MV-4-11 (cell line): Measurements from ENCODE around the gene ANKRD2.
A peak's percentile ranks its signal among the peaks of the same experiment; 100 is the strongest.
"Not testable (repeated sequence)": the region's sequence is repeated elsewhere in the genome, so short reads cannot be mapped to it uniquely, and the experiment has no call there.

ENCODE experiments used
- DNase-seq: peaks from one replicate; lab custom pipeline; 2025; lab: John Stamatoyannopoulos, UW

ANKRD2 gene

GRCh38 chr10:97546456-97547270, 25.9 kb upstream of the ANKRD2 start:
- DNase-seq: no peak

GRCh38 chr10:97547271-97547600, 25.3 kb upstream of the ANKRD2 start:
- no peak for DNase-seq

GRCh38 chr10:97547962-97548361, 24.6 kb upstream of the ANKRD2 start:
- no peak for DNase-seq

- DNase-seq: no peak
Observed at GRCh38 chr10:97548828-97549455, 23.6 kb upstream of the ANKRD2 start.

GRCh38 chr10:97549587-97550322, 22.8 kb upstream of the ANKRD2 start:
- no peak for DNase-seq

GRCh38 chr10:97550336-97551149, 22.0 kb upstream of the ANKRD2 start:
- no peak for DNase-seq

- DNase-seq: no peak
Observed at GRCh38 chr10:97551271-97551670, 21.3 kb upstream of the ANKRD2 start.

GRCh38 chr10:97553575-97554031, 19.0 kb upstream of the ANKRD2 start:
- DNase-seq: peak; percentile 16

GRCh38 chr10:97554336-97554735, 18.2 kb upstream of the ANKRD2 start:
- DNase-seq: not testable (repeated sequence)

- not testable (repeated sequence) for DNase-seq
Observed at GRCh38 chr10:97555541-97555940, 17.0 kb upstream of the ANKRD2 start.

- not testable (repeated sequence) for DNase-seq
Observed at GRCh38 chr10:97560731-97561381, 11.7 kb upstream of the ANKRD2 start.

GRCh38 chr10:97561386-97562077, 11.0 kb upstream of the ANKRD2 start:
- not testable (repeated sequence) for DNase-seq

- not testable (repeated sequence) for DNase-seq
Observed at GRCh38 chr10:97562329-97562728, 10.2 kb upstream of the ANKRD2 start.

- no peak for DNase-seq
Observed at GRCh38 chr10:97563337-97563736, 9.2 kb upstream of the ANKRD2 start.

GRCh38 chr10:97564776-97565175, 7.8 kb upstream of the ANKRD2 start:
- DNase-seq: no peak

- DNase-seq: no peak
Observed at GRCh38 chr10:97566336-97566996, 6.1 kb upstream of the ANKRD2 start.

GRCh38 chr10:97567891-97568290, 4.7 kb upstream of the ANKRD2 start:
- DNase-seq: no peak

GRCh38 chr10:97570146-97570788, 2.3 kb upstream of the ANKRD2 start:
- no peak for DNase-seq

GRCh38 chr10:97570789-97571471, 1.6 kb upstream of the ANKRD2 start:
- no peak for DNase-seq
